Spleen (tissue), 7 donors: ENCODE data around the gene ACACB.

Experiments
- POLR2A ChIP-seq, 3 donors: fragments of 450-650 bp; IDR thresholded peaks; one replicate each; pipeline ENCODE4 v1.5.1; 2017; ENCODE audit warnings: antibody characterized with exemption in 3 of 3, mild to moderate bottlenecking in 1 of 3
- TF ChIP-seq, protein P1 (sequence below), 11 experiments: fragments of 200-600 bp in 7 of 11; fragments of 450-650 bp in 4 of 11; sonication (generic) in 4 of 11; IDR thresholded peaks in 8 of 11; conservative IDR thresholded peaks in 3 of 11; 1 replicate in 7 of 11; 2 replicates in 4 of 11; pipeline versions ENCODE4 v1.4.0 to v1.8.0; 2016 to 2021; ENCODE audit warnings: antibody characterized with exemption in 11 of 11, inconsistent platforms in 4 of 11, mild to moderate bottlenecking in 1 of 11
- donor health status: DM: no; HTN: no; CAD: no; lungs with moderate emphysema.
- donor health status: DM: no; HTN: no; CAD: no.
- donor health status: DM: no; HTN: no; CAD: no.

DNA sequence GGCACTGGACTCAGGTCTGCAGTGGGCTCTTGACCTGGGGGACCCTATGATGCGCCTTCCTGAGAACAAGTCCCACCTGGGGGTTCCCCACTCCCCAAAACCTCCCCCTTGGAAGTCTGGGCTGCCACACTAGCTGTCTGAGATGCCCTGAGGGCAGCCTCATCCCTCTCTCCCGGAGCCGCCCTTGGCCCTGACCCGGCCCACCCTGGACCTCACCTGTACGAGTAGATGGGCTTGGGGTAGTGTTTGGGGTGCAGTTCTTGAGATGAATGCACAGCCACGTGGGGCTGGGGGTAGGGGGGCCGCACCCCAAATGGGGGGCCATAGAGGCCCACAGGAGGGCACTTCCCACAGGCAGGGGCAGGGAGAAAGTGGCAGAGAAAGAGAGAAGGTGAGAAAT is 170.8 kb downstream of the ACACB start:
- TF ChIP-seq, protein P1, sequence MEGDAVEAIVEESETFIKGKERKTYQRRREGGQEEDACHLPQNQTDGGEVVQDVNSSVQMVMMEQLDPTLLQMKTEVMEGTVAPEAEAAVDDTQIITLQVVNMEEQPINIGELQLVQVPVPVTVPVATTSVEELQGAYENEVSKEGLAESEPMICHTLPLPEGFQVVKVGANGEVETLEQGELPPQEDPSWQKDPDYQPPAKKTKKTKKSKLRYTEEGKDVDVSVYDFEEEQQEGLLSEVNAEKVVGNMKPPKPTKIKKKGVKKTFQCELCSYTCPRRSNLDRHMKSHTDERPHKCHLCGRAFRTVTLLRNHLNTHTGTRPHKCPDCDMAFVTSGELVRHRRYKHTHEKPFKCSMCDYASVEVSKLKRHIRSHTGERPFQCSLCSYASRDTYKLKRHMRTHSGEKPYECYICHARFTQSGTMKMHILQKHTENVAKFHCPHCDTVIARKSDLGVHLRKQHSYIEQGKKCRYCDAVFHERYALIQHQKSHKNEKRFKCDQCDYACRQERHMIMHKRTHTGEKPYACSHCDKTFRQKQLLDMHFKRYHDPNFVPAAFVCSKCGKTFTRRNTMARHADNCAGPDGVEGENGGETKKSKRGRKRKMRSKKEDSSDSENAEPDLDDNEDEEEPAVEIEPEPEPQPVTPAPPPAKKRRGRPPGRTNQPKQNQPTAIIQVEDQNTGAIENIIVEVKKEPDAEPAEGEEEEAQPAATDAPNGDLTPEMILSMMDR (IDR thresholded peaks at IDR 0.05 in 8 of 11, conservative IDR thresholded peaks at IDR 0.05 in 3 of 11): no peak
- no peak for TF ChIP-seq POLR2A (IDR thresholded peaks at IDR 0.05)
